Mucosa of descending colon (tissue), 3 donors: ENCODE measurements around the gene FALEC. TPM values are rescaled to one million over a fixed set of nuclear protein-coding genes. Genes with fewer than 3 reads are reported as not detected.
"Not testable (repeated sequence)": the region's sequence is repeated elsewhere in the genome, so short reads cannot be mapped to it uniquely, and the experiment has no call there.

Source experiments
- ATAC-seq: fragments of 200-7000 bp; cut with Tn5 transposase; one replicate; pipeline ENCODE4 v1.9.1; 2020; ENCODE audit warnings: mild to moderate bottlenecking, moderate library complexity
- DNase-seq, 3 donors: peaks; one replicate each; pipeline ENCODE4 v3.0.0-alpha.2; 2020
- H3K36me3 ChIP-seq: fragments of 200-600 bp; one replicate; pipeline ENCODE4 v1.8.0; 2021; ENCODE audit warnings: low read depth, mild to moderate bottlenecking
- H3K4me1 ChIP-seq: fragments of 200-600 bp; one replicate; pipeline ENCODE4 v1.8.0; 2021; ENCODE audit warnings: low read depth, mild to moderate bottlenecking
- H3K4me3 ChIP-seq: fragments of 200-600 bp; one replicate; pipeline ENCODE4 v1.8.0; 2021; ENCODE audit warnings: mild to moderate bottlenecking
- H3K9me3 ChIP-seq: fragments of 200-600 bp; one replicate; pipeline ENCODE4 v1.8.0; 2021; ENCODE audit warnings: mild to moderate bottlenecking
- intact Hi-C, 2 donors: fragments of 100-400 bp; cut with DNase I in 1 of 2; cut with micrococcal nuclease in 1 of 2; formaldehyde crosslinking; loops; one replicate each; pipeline versions ENCODE4 v1.11.0 to v1.11.1; 2022; cut with DNase I, micrococcal nuclease
- total RNA-seq, 3 donors: library from RNA; stranded (reverse); fragmentation: NEBNext Ultra II Directional in 2 of 3; extraction: Animal tissue kit (Norgen Biotek cat#: 25700) in 2 of 3; gene quantifications; one replicate each; pipeline versions ENCODE4 v1.2.1 to v1.2.4, GENCODE V29; 2021 to 2023
- TF ChIP-seq, protein P1 (sequence below): fragments of 200-600 bp; IDR thresholded peaks from one replicate; pipeline ENCODE4 v1.8.0; 2022; ENCODE audit warnings: antibody characterized with exemption, mild to moderate bottlenecking
- donor health status: DM: no; HTN: no; CAD: no; lungs with moderate emphysema.
- donor health status: DM: no; HTN: no; CAD: no.
- donor health status: DM: no; HTN: yes; CAD: no.

The FALEC gene
- total RNA-seq, 3 donors from 2014 or later, result not detected

DNA sequence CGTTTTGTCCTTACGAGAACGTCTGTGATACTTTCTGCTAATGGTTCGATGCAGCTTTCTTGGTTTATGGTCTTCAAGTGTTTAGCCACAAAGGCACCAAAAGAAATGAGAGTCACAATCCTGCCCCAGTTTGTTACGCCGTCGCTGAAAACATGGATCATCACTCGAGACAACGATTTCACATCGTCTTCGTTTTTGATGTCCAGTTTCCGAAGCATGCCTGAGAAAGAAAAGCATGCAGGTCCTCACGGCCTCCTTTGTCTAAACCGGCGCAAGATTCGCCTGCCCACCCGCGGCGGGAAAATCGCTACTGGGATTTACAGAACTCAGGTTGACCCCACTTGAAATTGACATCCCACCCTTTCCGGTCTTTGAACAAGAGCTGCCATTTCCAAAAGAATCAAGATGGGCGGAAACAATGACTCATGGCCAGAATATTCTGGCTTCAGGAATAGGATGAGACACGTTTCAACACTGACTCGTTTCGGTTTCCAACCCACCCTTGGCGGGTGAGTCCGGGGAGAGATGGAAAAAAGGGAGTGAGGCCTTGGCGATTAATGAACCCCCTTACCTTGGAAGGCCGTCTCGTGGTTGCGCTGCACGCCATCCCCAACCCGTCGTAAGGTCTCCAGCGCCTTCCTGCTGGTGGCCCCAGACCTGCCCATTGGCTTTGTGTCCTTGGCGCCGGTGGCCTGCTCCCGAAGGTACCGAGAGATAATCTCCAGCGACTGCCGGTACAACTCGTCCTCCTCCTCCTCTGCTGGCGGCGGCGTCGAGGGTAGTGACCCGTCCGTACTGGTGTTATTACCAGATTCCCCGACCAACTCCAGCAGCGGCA, 62.9 kb downstream of the FALEC start:
- intact Hi-C loops, result loop anchor here in 1 of 2 donors (5.0 kb wide), 1 partner anchor 44 kb away; no protein-coding TSS in a partner anchor
- peaks cover 21% of the 10 kb centered on the region for H3K4me1 ChIP-seq
- no peaks in the 10 kb centered on the region for H3K36me3 ChIP-seq
- ATAC-seq, result peak; percentile 16
- H3K9me3 ChIP-seq, result no peaks in the 10 kb centered on the region
- H3K4me3 ChIP-seq, result peak overlapping the region; percentile 94
- DNase-seq, result peak in 2 of 3 donors; percentile 66 to 80
- TF ChIP-seq, protein P1, sequence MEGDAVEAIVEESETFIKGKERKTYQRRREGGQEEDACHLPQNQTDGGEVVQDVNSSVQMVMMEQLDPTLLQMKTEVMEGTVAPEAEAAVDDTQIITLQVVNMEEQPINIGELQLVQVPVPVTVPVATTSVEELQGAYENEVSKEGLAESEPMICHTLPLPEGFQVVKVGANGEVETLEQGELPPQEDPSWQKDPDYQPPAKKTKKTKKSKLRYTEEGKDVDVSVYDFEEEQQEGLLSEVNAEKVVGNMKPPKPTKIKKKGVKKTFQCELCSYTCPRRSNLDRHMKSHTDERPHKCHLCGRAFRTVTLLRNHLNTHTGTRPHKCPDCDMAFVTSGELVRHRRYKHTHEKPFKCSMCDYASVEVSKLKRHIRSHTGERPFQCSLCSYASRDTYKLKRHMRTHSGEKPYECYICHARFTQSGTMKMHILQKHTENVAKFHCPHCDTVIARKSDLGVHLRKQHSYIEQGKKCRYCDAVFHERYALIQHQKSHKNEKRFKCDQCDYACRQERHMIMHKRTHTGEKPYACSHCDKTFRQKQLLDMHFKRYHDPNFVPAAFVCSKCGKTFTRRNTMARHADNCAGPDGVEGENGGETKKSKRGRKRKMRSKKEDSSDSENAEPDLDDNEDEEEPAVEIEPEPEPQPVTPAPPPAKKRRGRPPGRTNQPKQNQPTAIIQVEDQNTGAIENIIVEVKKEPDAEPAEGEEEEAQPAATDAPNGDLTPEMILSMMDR, result no peak

DNA sequence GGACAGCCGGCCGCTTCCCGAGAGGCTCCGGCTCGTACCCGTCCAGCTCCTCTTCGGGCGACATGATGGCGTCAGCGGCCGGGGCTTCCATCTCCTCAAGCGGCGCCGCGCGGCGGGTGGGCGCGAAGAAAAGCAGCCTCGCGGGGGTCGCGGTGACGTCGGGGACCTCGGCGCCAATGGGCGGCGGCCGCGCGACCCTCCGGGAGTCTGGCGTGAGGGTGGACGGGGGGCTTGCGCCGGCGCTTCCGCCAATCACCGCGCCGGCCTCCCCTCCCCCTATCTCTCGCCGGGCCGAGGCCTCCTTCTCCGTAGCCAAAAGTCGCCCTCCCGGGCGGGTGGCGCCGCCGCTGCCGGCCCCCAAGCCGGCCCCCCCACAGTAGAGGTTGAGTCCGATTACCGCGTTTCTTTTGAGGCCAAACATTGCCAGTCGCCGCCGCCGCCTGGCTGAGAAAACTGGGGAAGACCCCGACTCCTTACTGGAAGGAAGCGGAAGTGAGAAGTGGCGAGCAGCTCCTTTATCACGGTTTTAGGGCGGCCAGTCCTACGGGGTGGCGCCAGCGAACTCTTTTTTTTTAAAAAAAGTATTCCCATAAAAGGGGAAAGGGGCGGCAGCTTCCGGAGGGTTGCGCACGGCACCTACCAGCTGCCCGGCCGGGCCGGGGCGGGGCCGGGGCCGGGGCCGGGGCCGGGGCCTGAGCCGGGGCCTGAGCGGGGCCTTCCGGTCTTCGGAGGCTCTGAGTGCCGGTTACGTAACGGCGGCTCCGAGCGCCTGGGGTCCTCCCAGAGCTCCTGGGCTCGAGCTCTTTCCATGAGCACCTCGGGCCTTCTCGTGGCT, 63.8 kb downstream of the FALEC start, which contains the start of gene MCL1:
TSS of gene MCL1 (minus strand) at position 501 of the 835 bp plus-strand sequence. CDS start at position 421, 80 bp downstream.
- no peaks in the 10 kb centered on the region for H3K36me3 ChIP-seq
- no peaks in the 10 kb centered on the region for H3K9me3 ChIP-seq
- H3K4me3 ChIP-seq, result peak within 1 kb of the TSS; percentile 94
- TF ChIP-seq, protein P1, result no peak
- peak; percentile 88 for ATAC-seq
- DNase-seq, result peak; percentile 91 to 96 (median 92)
- intact Hi-C loops, result loop anchor here in 1 of 2 donors (5.0 kb wide), 1 partner anchor 43 kb away; no protein-coding TSS in a partner anchor
- peaks cover 14% of the 10 kb centered on the region for H3K4me1 ChIP-seq

DNA sequence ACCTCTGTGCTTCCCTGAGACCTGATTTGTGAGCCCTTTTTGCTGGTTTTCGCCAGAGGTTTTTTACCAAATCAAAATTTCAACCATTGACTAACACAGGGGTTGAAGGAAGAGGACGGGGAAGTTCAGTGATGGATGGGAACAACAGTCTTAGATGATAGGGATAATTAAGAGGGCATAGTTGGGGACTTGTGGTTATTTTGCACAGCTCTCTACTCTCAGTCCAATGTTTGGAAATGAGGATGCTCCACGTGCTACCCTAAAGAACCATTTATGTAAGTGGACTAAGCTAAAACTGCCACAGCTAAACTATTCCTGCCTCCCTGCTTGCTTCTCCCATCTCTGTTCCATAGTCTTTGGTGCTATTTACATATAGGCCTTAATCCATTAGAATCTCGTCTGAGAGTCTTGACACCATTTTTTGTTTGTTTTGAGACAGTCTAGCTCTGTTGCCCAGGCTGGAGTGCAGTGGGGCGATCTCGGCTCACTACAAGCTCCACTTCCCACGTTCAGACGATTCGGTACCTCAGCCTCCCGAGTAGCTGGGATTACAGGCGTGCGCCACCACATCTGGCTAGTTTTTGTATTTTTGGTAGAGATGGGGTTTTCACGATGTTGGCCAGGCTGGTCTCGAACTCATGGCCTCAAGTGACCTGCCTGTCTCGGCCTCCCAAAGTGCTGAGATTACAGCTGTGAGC, 64.5 kb downstream of the FALEC start:
- no peaks in the 10 kb centered on the region for H3K36me3 ChIP-seq
- intact Hi-C loops, result loop anchor here in 1 of 2 donors (5.0 kb wide), 1 partner anchor 42 kb away; no protein-coding TSS in a partner anchor
- no peak overlapping the region for H3K4me3 ChIP-seq
- peak; percentile 1 for ATAC-seq
- TF ChIP-seq, protein P1, result no peak
- H3K4me1 ChIP-seq, result peaks cover 6% of the 10 kb centered on the region
- DNase-seq, result no peak
- no peaks in the 10 kb centered on the region for H3K9me3 ChIP-seq

DNA sequence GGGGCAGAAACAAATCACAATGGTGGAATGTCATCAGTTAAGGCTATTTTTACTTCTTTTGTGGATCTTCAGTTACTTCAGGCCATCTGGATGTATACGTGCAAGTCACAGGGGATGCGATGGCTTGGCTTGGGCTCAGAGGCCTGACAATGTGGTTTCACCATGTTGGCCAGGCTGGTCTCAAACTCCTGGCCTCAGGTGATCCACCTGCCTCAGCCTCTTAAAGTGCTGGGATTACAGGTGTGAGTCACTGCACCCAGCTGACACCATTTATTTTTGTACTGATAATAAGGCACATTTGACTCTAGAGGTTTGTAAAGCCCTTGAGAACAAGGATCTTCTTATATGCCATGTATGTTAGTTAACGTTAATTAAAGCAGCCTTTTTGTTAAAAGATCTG, 65.4 kb downstream of the FALEC start:
- H3K4me3 ChIP-seq, DNase-seq, intact Hi-C loops, H3K9me3 ChIP-seq, ATAC-seq, H3K36me3 ChIP-seq, H3K4me1 ChIP-seq: not testable (repeated sequence)

DNA sequence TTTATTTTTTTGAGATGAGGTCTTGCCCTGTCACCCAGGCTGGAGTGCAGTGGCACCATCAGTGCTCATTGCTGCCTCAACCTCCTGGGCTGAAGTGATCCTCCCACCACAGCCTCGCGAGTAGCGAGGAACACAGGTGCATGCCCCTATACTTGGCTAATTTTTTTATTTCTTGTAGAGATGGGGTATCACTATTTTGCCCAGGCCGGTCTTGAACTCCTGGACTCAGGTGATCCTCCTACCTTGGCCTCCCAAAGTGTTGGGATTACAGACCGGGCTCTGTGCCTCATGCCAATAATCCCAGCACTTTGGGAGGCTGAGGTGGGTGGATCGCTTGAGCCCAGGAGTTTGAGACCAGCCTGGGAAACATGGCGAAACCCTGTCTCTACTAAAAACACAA, 65.9 kb downstream of the FALEC start:
- H3K9me3 ChIP-seq, H3K36me3 ChIP-seq, H3K4me1 ChIP-seq, ATAC-seq, H3K4me3 ChIP-seq, intact Hi-C loops, DNase-seq: not testable (repeated sequence)

DNA sequence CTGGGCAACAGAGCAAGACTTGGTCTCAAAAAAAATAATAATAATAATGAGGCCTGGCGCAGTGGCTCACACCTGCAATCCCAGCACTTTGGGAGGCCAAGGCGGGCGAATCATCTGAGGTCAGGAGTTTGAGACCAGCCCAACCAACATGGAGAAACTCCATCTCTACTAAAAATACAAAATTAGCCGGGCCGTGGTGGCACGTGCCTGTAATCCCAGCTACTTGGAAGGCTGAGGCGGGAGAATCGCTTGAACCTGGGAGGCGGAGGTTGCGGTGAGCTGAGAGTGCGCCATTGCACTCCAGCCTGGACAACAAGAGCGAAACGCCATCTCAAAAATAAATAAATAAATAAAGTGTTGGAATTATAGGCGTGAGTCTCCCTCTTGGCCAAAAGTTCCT, 66.4 kb downstream of the FALEC start:
- not testable (repeated sequence) for ATAC-seq, DNase-seq, H3K4me1 ChIP-seq

More for the DNA sequence above, 66.4 kb downstream of the FALEC start:
- H3K4me3 ChIP-seq, H3K36me3 ChIP-seq, intact Hi-C loops, H3K9me3 ChIP-seq: not testable (repeated sequence)
